Measurements from ENCODE around the gene ZNF593OS.

ZNF593OS gene

GRCh38 chr1:26158908-26159742, 12.5 kb downstream of the ZNF593OS start, which contains the start of gene FAM110D:
Gene FAM110D, plus strand, starts transcription at chr1:26159079. Its CDS starts 2,213 bp downstream, at chr1:26161292.
- no peak for DNase-seq (ENCODE audit: low read depth)
- no peak for TF ChIP-seq CTCF (IDR thresholded peaks at IDR 0.05; ENCODE audit: low read depth, low read length, missing control alignments)
- H3K4me3 ChIP-seq (ENCODE audit: low read depth, low read length): no peak within 1 kb of the TSS

- DNase-seq (ENCODE audit: low read depth): no peak
- no peak overlapping the region for H3K4me3 ChIP-seq (ENCODE audit: low read depth, low read length)
- no peak for TF ChIP-seq CTCF (IDR thresholded peaks at IDR 0.05; ENCODE audit: low read depth, low read length, missing control alignments)
Measured at GRCh38 chr1:26158271-26158907, 13.2 kb downstream of the ZNF593OS start.

- no peak for DNase-seq (ENCODE audit: low read depth)
- H3K4me3 ChIP-seq (ENCODE audit: low read depth, low read length): no peak overlapping the region
- TF ChIP-seq CTCF (IDR thresholded peaks at IDR 0.05; ENCODE audit: low read depth, low read length, missing control alignments): no peak
Measured at GRCh38 chr1:26156285-26157038, 15.2 kb downstream of the ZNF593OS start.

- no peak for TF ChIP-seq CTCF (IDR thresholded peaks at IDR 0.05; ENCODE audit: low read depth, low read length, missing control alignments)
- no peak overlapping the region for H3K4me3 ChIP-seq (ENCODE audit: low read depth, low read length)
- DNase-seq (ENCODE audit: low read depth): no peak
Measured at GRCh38 chr1:26155370-26156284, 16.0 kb downstream of the ZNF593OS start.

- DNase-seq (ENCODE audit: low read depth): no peak
- H3K4me3 ChIP-seq (ENCODE audit: low read depth, low read length): no peak overlapping the region
- no peak for TF ChIP-seq CTCF (IDR thresholded peaks at IDR 0.05; ENCODE audit: low read depth, low read length, missing control alignments)
Measured at GRCh38 chr1:26154750-26155149, 16.9 kb downstream of the ZNF593OS start.

GRCh38 chr1:26153966-26154532, 17.6 kb downstream of the ZNF593OS start:
- TF ChIP-seq CTCF (IDR thresholded peaks at IDR 0.05; ENCODE audit: low read depth, low read length, missing control alignments): no peak
- no peak overlapping the region for H3K4me3 ChIP-seq (ENCODE audit: low read depth, low read length)
- DNase-seq (ENCODE audit: low read depth): no peak

All from GM12864 (cell line).